Prostate gland (tissue), 2 donors: ENCODE data around the gene PRDM16. TPM values are rescaled to one million over a fixed set of nuclear protein-coding genes. Genes with fewer than 3 reads are reported as not detected.

Source experiments
- DNase-seq: peaks from one replicate; pipeline ENCODE4 v3.0.0-alpha.2; 2019; ENCODE audit warnings: low spot score
- H3K27ac ChIP-seq, 2 donors: fragments of 200-600 bp; sonication (generic); 2 replicates each; pipeline ENCODE4 v1.5.1; 2017 to 2019
- H3K27me3 ChIP-seq: fragments of 200-600 bp; sonication (generic); replicated peaks from 2 replicates; pipeline ENCODE4 v1.5.1; 2019; ENCODE audit not compliant: insufficient read depth
- H3K36me3 ChIP-seq, 2 donors: fragments of 200-600 bp; sonication (generic); 1 replicate in 1 of 2; 2 replicates in 1 of 2; pipeline versions ENCODE4 v1.5.1 to v1.8.1; 2017 to 2019
- H3K4me1 ChIP-seq: fragments of 200-600 bp; sonication (generic); replicated peaks from 2 replicates; pipeline ENCODE4 v1.5.1; 2019
- H3K4me3 ChIP-seq, 2 donors: fragments of 200-600 bp; sonication (generic); 2 replicates each; pipeline ENCODE4 v1.5.1; 2017 to 2019
- H3K9me3 ChIP-seq: fragments of 200-600 bp; sonication (generic); 2 replicates; pipeline ENCODE4 v1.5.1; 2017
- CTCF ChIP-seq, 4 experiments: fragments of 200-600 bp in 2 of 4; fragments of 450-650 bp in 2 of 4; sonication (generic) in 2 of 4; IDR thresholded peaks; 1 replicate in 3 of 4; 2 replicates in 1 of 4; pipeline ENCODE4 v1.5.1; 2016 to 2019; ENCODE audit warnings: antibody characterized with exemption in 4 of 4, mild to moderate bottlenecking in 2 of 4, moderate library complexity in 2 of 4
- POLR2A ChIP-seq: fragments of 450-650 bp; IDR thresholded peaks from one replicate; pipeline ENCODE4 v1.6.1; 2016; ENCODE audit warnings: antibody characterized with exemption, mild to moderate bottlenecking
- POLR2AphosphoS5 ChIP-seq: sonication (generic); formaldehyde crosslinking; IDR thresholded peaks from one replicate; pipeline ENCODE4 v1.6.1; 2017; ENCODE audit warnings: antibody characterized with exemption
- WGBS: methylation state at CpG from one replicate; pipeline ENCODE4 v1.1.5; 2018; 5-methylcytosine and 5-hydroxymethylcytosine counted together
- intact Hi-C: fragments of 100-400 bp; cut with DNase I; formaldehyde crosslinking; loops from one replicate; pipeline ENCODE4 v1.14.2; 2022
- total RNA-seq, 2 donors: library from RNA; depleted of rRNA; stranded (reverse); fragments of >200 nt; gene quantifications; one replicate each; pipeline ENCODE4 v1.1.0, GENCODE V29; 2016

Gene PRDM16
- total RNA-seq, 2 donors from 2014 or later: 0.23 to 6.5 TPM

DNA sequence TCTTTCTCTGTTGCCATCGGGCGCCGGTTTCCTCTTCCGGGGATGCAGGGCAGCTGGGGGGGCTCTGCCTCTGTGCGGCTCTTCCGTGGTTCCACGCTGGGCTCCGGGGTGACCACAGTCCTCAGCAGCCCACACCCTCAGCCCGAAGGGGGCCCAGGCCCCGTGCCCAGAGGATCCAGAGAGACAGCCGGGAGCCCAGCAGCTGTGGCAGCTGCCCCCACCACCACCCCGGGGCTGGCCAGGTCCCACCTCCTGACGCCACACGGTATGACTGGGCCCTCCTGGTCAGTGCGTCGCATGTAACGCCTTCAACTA, 172.2 kb downstream of the PRDM16 start:
- DNase-seq: no peak
- Histone ChIP-seq H3K9me3 (no peaks in the 10 kb centered on the region), H3K36me3 (no peaks in the 10 kb centered on the region), H3K4me1 (no peaks in the 10 kb centered on the region), H3K4me3 (no peak overlapping the region), H3K27ac (no peak overlapping the region), H3K27me3 (peaks cover 30% of the 10 kb centered on the region)
- intact Hi-C loops: no loop called here
- no peak for TF ChIP-seq POLR2A
- no peak for TF ChIP-seq CTCF (IDR thresholded peaks at IDR 0.05)
- no peak for TF ChIP-seq POLR2AphosphoS5
- 86% methylated on average over 17 of the region's 17 CpGs for WGBS

- TF ChIP-seq POLR2AphosphoS5: no peak
- DNase-seq: no peak
- no peak overlapping the region for H3K4me3 ChIP-seq
- H3K36me3 ChIP-seq: no peaks in the 10 kb centered on the region
- WGBS: 82% methylated on average over 31 of the region's 31 CpGs
- H3K4me1 ChIP-seq: no peaks in the 10 kb centered on the region
- H3K27ac ChIP-seq: no peak overlapping the region
- H3K27me3 ChIP-seq: peaks cover 36% of the 10 kb centered on the region
- intact Hi-C loops: no loop called here
- no peaks in the 10 kb centered on the region for H3K9me3 ChIP-seq
Measured at GRCh38 chr1:3241673-3242407, 172.8 kb downstream of the PRDM16 start.

- WGBS: 67% methylated on average over 35 of the region's 35 CpGs
- Histone ChIP-seq H3K4me3 (no peak overlapping the region), H3K27ac (no peak overlapping the region), H3K4me1 (no peaks in the 10 kb centered on the region), H3K27me3 (peaks cover 44% of the 10 kb centered on the region), H3K36me3 (no peaks in the 10 kb centered on the region), H3K9me3 (no peaks in the 10 kb centered on the region)
- intact Hi-C loops: no loop called here
- TF ChIP-seq CTCF (IDR thresholded peaks at IDR 0.05): no peak
- TF ChIP-seq POLR2AphosphoS5: no peak
- no peak for TF ChIP-seq POLR2A
- DNase-seq: no peak
Measured at GRCh38 chr1:3242408-3243260, 173.6 kb downstream of the PRDM16 start.

DNA sequence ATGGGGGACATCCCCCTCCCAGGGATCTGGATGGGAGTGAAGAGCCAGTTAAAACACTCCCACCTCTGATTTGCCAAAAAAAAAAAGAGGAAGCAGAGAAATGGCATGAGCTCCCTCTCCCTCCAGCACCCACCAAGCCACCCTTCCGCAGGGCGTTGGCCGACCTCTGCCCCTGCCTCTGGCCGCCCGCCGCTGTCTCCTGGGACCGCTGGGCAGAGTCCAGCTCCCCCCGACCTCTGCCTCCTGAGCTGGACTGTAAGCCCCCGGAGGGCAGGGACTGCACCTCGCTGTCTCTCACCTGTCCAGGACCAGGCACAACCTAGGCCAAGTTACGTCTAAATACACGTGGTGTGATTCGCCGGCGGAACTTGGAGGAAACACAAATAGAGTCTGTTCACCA, 174.3 kb downstream of the PRDM16 start:
- Histone ChIP-seq H3K4me1 (no peaks in the 10 kb centered on the region), H3K9me3 (no peaks in the 10 kb centered on the region), H3K27me3 (peaks cover 49% of the 10 kb centered on the region), H3K4me3 (no peak overlapping the region), H3K27ac (no peak overlapping the region), H3K36me3 (no peaks in the 10 kb centered on the region)
- DNase-seq: no peak
- TF ChIP-seq POLR2A: no peak
- TF ChIP-seq POLR2AphosphoS5: no peak
- no peak for TF ChIP-seq CTCF (IDR thresholded peaks at IDR 0.05)
- intact Hi-C loops: no loop called here
- WGBS: 80% methylated on average over 15 of the region's 15 CpGs

- intact Hi-C loops: no loop called here
- Histone ChIP-seq H3K9me3 (no peaks in the 10 kb centered on the region), H3K27me3 (peaks cover 54% of the 10 kb centered on the region), H3K4me1 (no peaks in the 10 kb centered on the region), H3K4me3 (no peak overlapping the region), H3K27ac (no peak overlapping the region), H3K36me3 (no peaks in the 10 kb centered on the region)
- TF ChIP-seq CTCF (IDR thresholded peaks at IDR 0.05) (no peak), POLR2AphosphoS5 (no peak)
- no peak for DNase-seq
- WGBS: 44% methylated on average over 37 of the region's 37 CpGs
Measured at GRCh38 chr1:3244025-3244926, 175.3 kb downstream of the PRDM16 start.
